Psoas muscle (tissue), 8 donors: ENCODE results near the gene CNOT6. TPM values are rescaled to one million over a fixed set of nuclear protein-coding genes. Genes with fewer than 3 reads are reported as not detected.

Experiments used
- ATAC-seq, 4 donors: fragments of 200-7000 bp; cut with Tn5 transposase; one replicate each; pipeline ENCODE4 v1.9.1; 2020; ENCODE audit warnings: moderate library complexity in 3 of 4, mild to moderate bottlenecking in 2 of 4
- DNase-seq, 2 donors: peaks; one replicate each; pipeline ENCODE4 v3.0.0-alpha.2; 2020
- H3K27ac ChIP-seq: fragments of 200-600 bp; one replicate; pipeline ENCODE4 v1.8.0; 2022
- H3K27me3 ChIP-seq, 3 donors: fragments of 200-600 bp in 1 of 3; one replicate each; pipeline versions ENCODE4 v1.6.1 to v1.8.0; 2013 to 2022; ENCODE audit warnings: low read length in 2 of 3, mild to moderate bottlenecking in 2 of 3, moderate library complexity in 1 of 3; ENCODE audit not compliant: insufficient read depth in 3 of 3
- H3K36me3 ChIP-seq, 2 donors: fragments of 200-600 bp in 1 of 2; one replicate each; pipeline versions ENCODE4 v1.6.1 to v1.8.0; 2013 to 2022; ENCODE audit warnings: low read depth in 1 of 2, mild to moderate bottlenecking in 1 of 2, moderate library complexity in 1 of 2; ENCODE audit not compliant: insufficient read depth in 1 of 2
- H3K4me1 ChIP-seq: fragments of 200-600 bp; one replicate; pipeline ENCODE4 v1.8.0; 2022
- H3K4me3 ChIP-seq: fragments of 200-600 bp; one replicate; pipeline ENCODE4 v1.8.0; 2022; ENCODE audit warnings: mild to moderate bottlenecking
- H3K9me3 ChIP-seq: fragments of 200-600 bp; one replicate; pipeline ENCODE4 v1.8.0; 2022
- CTCF ChIP-seq: fragments of 200-600 bp; IDR thresholded peaks from one replicate; pipeline ENCODE4 v1.8.0; 2022; ENCODE audit warnings: antibody characterized with exemption
- WGBS, 3 donors: extraction: QIAGEN DNeasy Blood & Tissue Kit; methylation state at CpG; one replicate each; pipeline versions ENCODE4 v1.1.6 to v1.1.7; 2013; 5-methylcytosine and 5-hydroxymethylcytosine counted together
- intact Hi-C, 2 donors: fragments of 100-400 bp; cut with DNase I; formaldehyde crosslinking; loops; one replicate each; pipeline versions ENCODE4 v1.11.0 to v1.14.2; 2022
- polyA plus RNA-seq, 3 donors: library from polyadenylated mRNA; stranded (reverse); fragments of 200-250 nt; gene quantifications; one replicate each; pipeline ENCODE4 v1.2.3, GENCODE V29; 2013
- total RNA-seq, 4 donors: library from RNA; stranded (reverse); fragmentation: NEBNext Ultra II Directional in 2 of 4; extraction: Animal tissue kit (Norgen Biotek cat#: 25700) in 2 of 4; gene quantifications; one replicate each; pipeline versions ENCODE4 v1.2.1 to v1.2.4, GENCODE V29; 2021 to 2023
- donor health status: healthy with polysubstance abuse.
- donor health status: DM: no; HTN: no; CAD: no; lungs with moderate emphysema.
- donor health status: Bipolar disorder and iron deficiency.
- donor health status: healthy.
- donor health status: DM: yes; HTN: yes; CAD: no.
- donor health status: DM: no; HTN: no; CAD: no.
- donor health status: DM: no; HTN: no; CAD: no.
- donor health status: DM: yes; HTN: yes; CAD: no.

CNOT6 gene
- total and polyA plus RNA-seq, 7 donors = 3.6 to 13.7 (median 8.7) TPM

- DNase-seq (peak in 1 of 2 donors; percentile 28), ATAC-seq (no peak)
- no peaks in the 10 kb centered on the region for H3K4me1 ChIP-seq
- TF ChIP-seq CTCF = no peak
- no peaks in the 10 kb centered on the region for H3K27me3 ChIP-seq
- H3K9me3 ChIP-seq = no peaks in the 10 kb centered on the region
- H3K27ac ChIP-seq = no peak overlapping the region
- WGBS, 3 donors = 83 to 87% (median 84%) methylated on average over 13 of the region's 13 CpGs
- H3K36me3 ChIP-seq = no peaks in the 10 kb centered on the region
- no peak overlapping the region for H3K4me3 ChIP-seq
- intact Hi-C loops = no loop called here
Measured at GRCh38 chr5:180604271-180604670, 110.1 kb downstream of the CNOT6 start.

GRCh38 chr5:180605554-180606214 is 111.5 kb downstream of the CNOT6 start:
- H3K36me3 ChIP-seq = no peaks in the 10 kb centered on the region
- peak; percentile 37 for TF ChIP-seq CTCF
- ATAC-seq (no peak), DNase-seq (peak in 1 of 2 donors; percentile 48)
- no peak overlapping the region for H3K4me3 ChIP-seq
- WGBS, 3 donors = 48 to 56% (median 55%) methylated on average over 11 of the region's 11 CpGs
- intact Hi-C loops = no loop called here
- peaks cover 0 to 4% (median 0%) of the 10 kb centered on the region in 3 donors for H3K27me3 ChIP-seq
- no peaks in the 10 kb centered on the region for H3K9me3 ChIP-seq
- H3K4me1 ChIP-seq = no peaks in the 10 kb centered on the region
- H3K27ac ChIP-seq = no peak overlapping the region

- Histone ChIP-seq H3K27me3 (peaks cover 0 to 4% (median 0%) of the 10 kb centered on the region in 3 donors), H3K27ac (no peak overlapping the region), H3K36me3 (no peaks in the 10 kb centered on the region), H3K4me1 (no peaks in the 10 kb centered on the region), H3K9me3 (no peaks in the 10 kb centered on the region), H3K4me3 (no peak overlapping the region)
- no peak for ATAC-seq
- no peak for TF ChIP-seq CTCF
- intact Hi-C loops = no loop called here
- DNase-seq = peak in 1 of 2 donors; percentile 18
- 80 to 89% (median 81%) methylated on average over 21 of the region's 21 CpGs for WGBS, 3 donors
Measured at GRCh38 chr5:180606215-180606785, 112.1 kb downstream of the CNOT6 start.

GRCh38 chr5:180607861-180608571 is 113.8 kb downstream of the CNOT6 start:
- H3K4me3 ChIP-seq = no peak overlapping the region
- DNase-seq = peak in 1 of 2 donors; percentile 11
- H3K36me3 ChIP-seq = no peaks in the 10 kb centered on the region
- TF ChIP-seq CTCF = no peak
- no peak overlapping the region for H3K27ac ChIP-seq
- H3K9me3 ChIP-seq = no peaks in the 10 kb centered on the region
- peaks cover 0 to 4% (median 4%) of the 10 kb centered on the region in 3 donors for H3K27me3 ChIP-seq
- ATAC-seq = no peak
- intact Hi-C loops = no loop called here
- H3K4me1 ChIP-seq = no peaks in the 10 kb centered on the region
- 50 to 67% (median 56%) methylated on average over 18 of the region's 18 CpGs for WGBS, 3 donors
